SK-N-SH (cell line): Measurements from ENCODE around the gene VPS9D1. TPM values are rescaled to one million over a fixed set of nuclear protein-coding genes. Genes with fewer than 3 reads are reported as not detected.

Source experiments
- CTCF ChIA-PET: fragments of 300-600, 350-600 bp; formaldehyde crosslinking; extraction: SDS; loops from one replicate; lab custom pipeline; 2021; lab: Yijun Ruan, JAX
- POLR2A ChIA-PET: fragments of 350-600 bp; sonication (Branson Sonifier 250); formaldehyde crosslinking; extraction: SDS; loops from one replicate; lab custom pipeline; 2020; ENCODE audit warnings: antibody characterized with exemption, inconsistent platforms; lab: Yijun Ruan, JAX
- DNase-seq: peaks from one replicate; pipeline ENCODE4 v3.0.0; 2012
- H2AFZ ChIP-seq: fragments of 200-600 bp; sonication (generic); 2 replicates; pipeline ENCODE4 v1.8.1; 2016; ENCODE audit warnings: antibody characterized with exemption, mild to moderate bottlenecking, low read depth
- H3F3A ChIP-seq: fragments of 200-600 bp; sonication (generic); replicated peaks from 2 replicates; pipeline ENCODE3; 2016; ENCODE audit warnings: antibody characterized with exemption, mild to moderate bottlenecking; ENCODE audit not compliant: insufficient read depth
- H3K27ac ChIP-seq, 2 experiments: fragments of 200-500 bp in 1 of 2; fragments of 200-600 bp in 1 of 2; sonication (Bioruptor generic) in 1 of 2; sonication (generic), shearing (Covaris generic) in 1 of 2; 2 replicates each; pipeline versions ENCODE4 v1.5.1 to v1.6.1; 2014 to 2016; ENCODE audit warnings: low read depth in 2 of 2, inconsistent platforms in 1 of 2, low read length in 1 of 2, mild to moderate bottlenecking in 1 of 2, mixed read lengths in 1 of 2
- H3K27me3 ChIP-seq: fragments of 200-600 bp; sonication (generic), shearing (Covaris generic); 2 replicates; pipeline ENCODE4 v1.6.1; 2016; ENCODE audit warnings: mixed run types; ENCODE audit not compliant: insufficient read depth
- H3K36me3 ChIP-seq, 2 experiments: fragments of 200-500 bp in 1 of 2; fragments of 200-600 bp in 1 of 2; sonication (Bioruptor generic) in 1 of 2; sonication (generic) in 1 of 2; replicated peaks in 1 of 2; 2 replicates each; pipeline versions ENCODE3 to v1.5.1; 2014 to 2016; ENCODE audit warnings: low read length in 1 of 2, mild to moderate bottlenecking in 1 of 2; ENCODE audit not compliant: insufficient read depth in 2 of 2, control insufficient read depth in 1 of 2
- H3K4me1 ChIP-seq, 2 experiments: fragments of 200-500 bp in 1 of 2; fragments of 200-600 bp in 1 of 2; sonication (Bioruptor generic) in 1 of 2; sonication (generic), shearing (Covaris generic) in 1 of 2; 2 replicates each; pipeline versions ENCODE4 v1.5.1 to v1.6.1; 2014 to 2016; ENCODE audit warnings: low read depth in 1 of 2, low read length in 1 of 2, mixed run types in 1 of 2; ENCODE audit not compliant: insufficient read depth in 2 of 2, control insufficient read depth in 1 of 2
- H3K4me2 ChIP-seq: fragments of 200-600 bp; sonication (generic), shearing (Covaris generic); 2 replicates; pipeline ENCODE4 v1.6.1; 2017; ENCODE audit warnings: mixed run types
- H3K4me3 ChIP-seq, 2 experiments: fragments of 200-500 bp in 1 of 2; fragments of 200-600 bp in 1 of 2; sonication (Bioruptor generic) in 1 of 2; sonication (generic), shearing (Covaris generic) in 1 of 2; 2 replicates each; pipeline versions ENCODE4 v1.5.1 to v1.8.1; 2014 to 2016; ENCODE audit warnings: low read depth in 2 of 2, inconsistent platforms in 1 of 2, low read length in 1 of 2, mild to moderate bottlenecking in 1 of 2, mixed read lengths in 1 of 2, moderate library complexity in 1 of 2
- H3K79me2 ChIP-seq: fragments of 200-600 bp; sonication (generic); 2 replicates; pipeline ENCODE4 v1.8.1; 2017; ENCODE audit warnings: mild to moderate bottlenecking; ENCODE audit not compliant: insufficient read depth
- H3K9ac ChIP-seq: fragments of 200-600 bp; sonication (generic); 2 replicates; pipeline ENCODE4 v1.6.1; 2017; ENCODE audit warnings: mixed run types
- H3K9me2 ChIP-seq: fragments of 200-600 bp; sonication (generic); 2 replicates; pipeline ENCODE4 v1.6.1; 2017; ENCODE audit warnings: mixed run types
- H3K9me3 ChIP-seq: fragments of 200-600 bp; sonication (generic); 2 replicates; pipeline ENCODE4 v1.6.1; 2017; ENCODE audit warnings: mixed run types, mild to moderate bottlenecking, moderate library complexity
- H4K20me1 ChIP-seq: fragments of 200-600 bp; sonication (generic); 2 replicates; pipeline ENCODE4 v1.6.1; 2017; ENCODE audit warnings: mild to moderate bottlenecking, mixed run types; ENCODE audit not compliant: insufficient read depth
- CHD2 ChIP-seq: fragments of 150-350 bp; IDR thresholded peaks from 2 replicates; pipeline ENCODE4 v1.6.1; 2018; ENCODE audit warnings: low read length; ENCODE audit not compliant: partially characterized antibody
- ELF1 ChIP-seq: IDR thresholded peaks from 2 replicates; pipeline ENCODE4 v1.4.0; 2012
- EP300 ChIP-seq, 2 experiments: IDR thresholded peaks; 2 replicates each; pipeline versions ENCODE4 v1.4.0 to v1.6.1; 2012; ENCODE audit warnings: borderline replicate concordance in 1 of 2, low read depth in 1 of 2, low read length in 1 of 2
- EZH2phosphoT487 ChIP-seq: fragments of 200-600 bp; sonication (generic); IDR thresholded peaks from 2 replicates; pipeline ENCODE4 v1.6.1; 2017; ENCODE audit warnings: low read depth, mixed run types, mild to moderate bottlenecking, antibody characterized with exemption, moderate library complexity, borderline replicate concordance
- FOXM1 ChIP-seq: IDR thresholded peaks from 2 replicates; pipeline ENCODE4 v1.4.0; 2012; ENCODE audit warnings: low read depth, mild to moderate bottlenecking
- MAX ChIP-seq: IDR thresholded peaks from 2 replicates; pipeline ENCODE4 v1.4.0; 2012; ENCODE audit warnings: low read depth
- MEF2A ChIP-seq: IDR thresholded peaks from 2 replicates; pipeline ENCODE4 v1.4.0; 2012; ENCODE audit warnings: low read depth, borderline replicate concordance
- MXI1 ChIP-seq: IDR thresholded peaks from 2 replicates; pipeline ENCODE4 v1.6.1; 2012; ENCODE audit warnings: mild to moderate bottlenecking, low read depth, low read length, improper control_type of control experiment
- NFIC ChIP-seq: IDR thresholded peaks from 2 replicates; pipeline ENCODE4 v1.4.0; 2012; ENCODE audit warnings: borderline replicate concordance
- NRF1 ChIP-seq: IDR thresholded peaks from 2 replicates; pipeline ENCODE4 v1.6.1; 2012; ENCODE audit warnings: low read depth, mild to moderate bottlenecking, low read length
- POLR2AphosphoS5 ChIP-seq: IDR thresholded peaks from 2 replicates; pipeline ENCODE4 v1.6.1; 2012; ENCODE audit warnings: low read depth, low read length
- RAD21 ChIP-seq: IDR thresholded peaks from 2 replicates; pipeline ENCODE4 v1.6.1; 2012; ENCODE audit warnings: mild to moderate bottlenecking, low read length
- RCOR1 ChIP-seq: fragments of 150-350 bp; IDR thresholded peaks from 2 replicates; pipeline ENCODE4 v1.6.1; 2017; ENCODE audit warnings: antibody characterized with exemption, low read length
- RXRA ChIP-seq: IDR thresholded peaks from 2 replicates; pipeline ENCODE4 v1.4.0; 2012; ENCODE audit warnings: low read depth, mild to moderate bottlenecking, borderline replicate concordance
- SIN3A ChIP-seq: IDR thresholded peaks from 2 replicates; pipeline ENCODE4 v1.6.1; 2012; ENCODE audit warnings: low read depth, mild to moderate bottlenecking, low read length, moderate library complexity, borderline replicate concordance
- TAF1 ChIP-seq: IDR thresholded peaks from 2 replicates; pipeline ENCODE4 v1.6.1; 2012; ENCODE audit warnings: low read depth, mild to moderate bottlenecking, low read length, moderate library complexity, borderline replicate concordance
- TCF12 ChIP-seq: IDR thresholded peaks from 2 replicates; pipeline ENCODE4 v1.4.0; 2012
- TEAD4 ChIP-seq: IDR thresholded peaks from 2 replicates; pipeline ENCODE4 v1.4.0; 2012; ENCODE audit warnings: mild to moderate bottlenecking, borderline replicate concordance; ENCODE audit not compliant: insufficient read depth
- USF1 ChIP-seq: IDR thresholded peaks from 2 replicates; pipeline ENCODE4 v1.4.0; 2012; ENCODE audit warnings: low read depth, borderline replicate concordance
- USF2 ChIP-seq: fragments of 150-350 bp; IDR thresholded peaks from 2 replicates; pipeline ENCODE4 v1.6.1; 2017; ENCODE audit warnings: antibody characterized with exemption, low read length, low read depth, borderline replicate concordance
- ZBTB33 ChIP-seq: IDR thresholded peaks from 2 replicates; pipeline ENCODE4 v1.4.0; 2012; ENCODE audit warnings: low read depth, borderline replicate concordance
- WGBS: methylation state at CpG from one replicate; pipeline ENCODE4 v1.1.6; 2017; ENCODE audit warnings: low lambda C conversion rate; 5-methylcytosine and 5-hydroxymethylcytosine counted together
- polyA plus RNA-seq, 3 experiments: library from polyadenylated mRNA; depleted of rRNA; stranded (reverse); fragments of >200 nt; gene quantifications; 2 replicates each; pipeline ENCODE4 v1.2.3, GENCODE V29; 2012

VPS9D1 gene
- polyA plus RNA-seq, 1 of the 3 experiments (the other 2 are of a cell fraction), result 10.1 TPM

- H2AFZ ChIP-seq, result no peak overlapping the region
- no peaks in the 10 kb centered on the region for H3K9me2 ChIP-seq
- no peaks in the 10 kb centered on the region for H3K27me3 ChIP-seq
- ChIA-PET POLR2A (interaction anchor here (0.6 to 0.9 kb wide), 2 partner anchors 9 to 49 kb away, joined by 3 read pairs; no protein-coding TSS in a partner anchor), CTCF (interaction anchor here (1.2 to 14.5 kb wide), 2 partner anchors 48 to 115 kb away, joined by 6 to 162 read pairs; no protein-coding TSS in a partner anchor)
- no peaks in the 10 kb centered on the region for H3K9me3 ChIP-seq
- no peaks in the 10 kb centered on the region for H4K20me1 ChIP-seq
- no peak overlapping the region for H3K9ac ChIP-seq
- H3K27ac ChIP-seq, result no peak overlapping the region
- no peak overlapping the region for H3K4me2 ChIP-seq
- no peaks in the 10 kb centered on the region; a peak in 1 of 4 replicates for H3K4me1 ChIP-seq
- H3K79me2 ChIP-seq, result no peaks in the 10 kb centered on the region
- no peak overlapping the region for H3K4me3 ChIP-seq
- DNase-seq, result no peak
- no peak for TF ChIP-seq NRF1
- no peak for TF ChIP-seq MAX
- TF ChIP-seq NFIC, result no peak
- TF ChIP-seq ZBTB33, result no peak
- no peak for TF ChIP-seq ELF1
- TF ChIP-seq RAD21, result no peak
- no peak for TF ChIP-seq MEF2A
- no peak for TF ChIP-seq TEAD4
- no peak for TF ChIP-seq EP300 (IDR thresholded peaks at IDR 0.05; ENCODE audit: borderline replicate concordance in 1 of 2, low read depth in 1 of 2, low read length in 1 of 2)
- no peak for TF ChIP-seq POLR2AphosphoS5
- TF ChIP-seq, all 33 proteins: peak for 0
- 86% methylated on average over 9 of the region's 15 CpGs for WGBS
- peaks cover 4% of the 10 kb centered on the region for H3F3A ChIP-seq
- H3K36me3 ChIP-seq, result peaks cover 0 to 15% of the 10 kb centered on the region in 2 experiments
Measured at GRCh38 chr16:89746043-89746442, 25.3 kb upstream of the VPS9D1 start.

- Histone ChIP-seq H3K9ac (no peak overlapping the region), H3K27ac (no peak overlapping the region), H3K4me1 (no peaks in the 10 kb centered on the region; a peak in 1 of 4 replicates), H3K4me2 (no peak overlapping the region), H3K27me3 (no peaks in the 10 kb centered on the region), H4K20me1 (no peaks in the 10 kb centered on the region), H2AFZ (no peak overlapping the region), H3K4me3 (no peak overlapping the region), H3K9me3 (no peaks in the 10 kb centered on the region), H3K79me2 (no peaks in the 10 kb centered on the region), H3K36me3 (peaks cover 5 to 25% of the 10 kb centered on the region in 2 experiments)
- no peak for DNase-seq
- WGBS, result 97% methylated on average over 14 of the region's 16 CpGs
- CTCF ChIA-PET, result interaction anchor here (1.2 kb wide), 2 partner anchors 49 to 116 kb away, joined by 3 to 6 read pairs; no protein-coding TSS in a partner anchor
- POLR2A ChIA-PET, result no interaction called here
- TF ChIP-seq USF1 (no peak), EZH2phosphoT487 (no peak), TCF12 (no peak), FOXM1 (no peak), TAF1 (no peak), NRF1 (no peak), SIN3A (no peak), MXI1 (no peak), RXRA (no peak), RCOR1 (no peak), USF2 (no peak), CHD2 (no peak), RAD21 (no peak)
- TF ChIP-seq, all 33 proteins: peak for 0
- Histone ChIP-seq H3F3A (peaks cover 9% of the 10 kb centered on the region), H3K9me2 (no peaks in the 10 kb centered on the region)
Measured at GRCh38 chr16:89744813-89745212, 24.1 kb upstream of the VPS9D1 start.
